SK-N-SH treated with all-trans-retinoic acid at 6 μM for 48 hours (cell line): Measurements from ENCODE around the gene PPP6R1.

Source experiments
- ATAC-seq: fragments of 200-7000 bp; cut with Tn5 transposase; 3 replicates; pipeline ENCODE4 v1.9.1; 2020; ENCODE audit warnings: mild to moderate bottlenecking, moderate library complexity
- CREB5 ChIP-seq: fragments of 250-450 bp; sonication (Bioruptor Pico); IDR thresholded peaks from 2 replicates; pipeline ENCODE4 v1.5.1; 2020; ENCODE audit warnings: low read depth, mild to moderate bottlenecking, moderate library complexity
- CSDC2 ChIP-seq: fragments of 250-450 bp; sonication (Bioruptor Pico); IDR thresholded peaks from 2 replicates; pipeline ENCODE4 v1.5.0; 2020; ENCODE audit warnings: mild to moderate bottlenecking, moderate library complexity
- CSRNP3 ChIP-seq: fragments of 250-450 bp; sonication (Bioruptor Pico); IDR thresholded peaks from 2 replicates; pipeline ENCODE4 v1.5.1; 2021; ENCODE audit warnings: mild to moderate bottlenecking, moderate library complexity
- ESRRG ChIP-seq: fragments of 250-450 bp; sonication (Bioruptor Pico); IDR thresholded peaks from 2 replicates; pipeline ENCODE4 v1.6.1; 2021; ENCODE audit warnings: mild to moderate bottlenecking
- GLIS3 ChIP-seq: fragments of 250-450 bp; sonication (Bioruptor Pico); IDR thresholded peaks from 2 replicates; pipeline ENCODE4 v1.5.0; 2020; ENCODE audit warnings: mild to moderate bottlenecking, moderate library complexity
- ISL1 ChIP-seq: fragments of 250-450 bp; sonication (Bioruptor Pico); IDR thresholded peaks from 2 replicates; pipeline ENCODE4 v2.1.2; 2022; ENCODE audit warnings: mild to moderate bottlenecking, moderate library complexity
- POU6F1 ChIP-seq: fragments of 250-450 bp; sonication (Bioruptor Pico); IDR thresholded peaks from 2 replicates; pipeline ENCODE4 v1.8.0; 2021; ENCODE audit warnings: low read depth, mild to moderate bottlenecking, moderate library complexity, borderline replicate concordance
- PPARA ChIP-seq: fragments of 250-450 bp; sonication (Bioruptor Pico); IDR thresholded peaks from 2 replicates; pipeline ENCODE4 v1.5.0; 2020; ENCODE audit warnings: mild to moderate bottlenecking, borderline replicate concordance
- RARB ChIP-seq: fragments of 250-450 bp; sonication (Bioruptor Pico); IDR thresholded peaks from 2 replicates; pipeline ENCODE4 v1.8.0; 2021; ENCODE audit warnings: mild to moderate bottlenecking, moderate library complexity
- SNAI2 ChIP-seq: fragments of 250-450 bp; sonication (Bioruptor Pico); IDR thresholded peaks from 2 replicates; pipeline ENCODE4 v1.5.0; 2020; ENCODE audit warnings: mild to moderate bottlenecking, moderate library complexity
- TCF4 ChIP-seq: fragments of 250-450 bp; sonication (Bioruptor Pico); IDR thresholded peaks from 2 replicates; pipeline ENCODE4 v1.8.0; 2021; ENCODE audit warnings: mild to moderate bottlenecking, moderate library complexity, borderline replicate concordance
- TOX ChIP-seq: fragments of 250-450 bp; sonication (Bioruptor Pico); IDR thresholded peaks from 2 replicates; pipeline ENCODE4 v1.8.0; 2021; ENCODE audit warnings: mild to moderate bottlenecking, moderate library complexity, borderline replicate concordance
- TSHZ2 ChIP-seq: fragments of 250-450 bp; sonication (Bioruptor Pico); IDR thresholded peaks from 2 replicates; pipeline ENCODE4 v1.5.0; 2020; ENCODE audit warnings: mild to moderate bottlenecking, moderate library complexity
- ZC3H10 ChIP-seq: fragments of 250-450 bp; sonication (Bioruptor Pico); IDR thresholded peaks from 2 replicates; pipeline ENCODE4 v1.5.1; 2021; ENCODE audit warnings: mild to moderate bottlenecking, moderate library complexity
- ZNF70 ChIP-seq: fragments of 450-650 bp; formaldehyde crosslinking; IDR thresholded peaks from 2 replicates; pipeline ENCODE4 v1.5.0; 2020; ENCODE audit warnings: mild to moderate bottlenecking, moderate library complexity
- ZNF8 ChIP-seq: fragments of 450-650 bp; formaldehyde crosslinking; IDR thresholded peaks from 2 replicates; pipeline ENCODE4 v1.5.0; 2020; ENCODE audit warnings: mild to moderate bottlenecking, moderate library complexity

The PPP6R1 gene

GRCh38 chr19:55251341-55252081 lies 7.3 kb downstream of the PPP6R1 start:
- ATAC-seq: peak; percentile 43; the same call in 2 of the 3 replicates
- no peak for TF ChIP-seq CREB5
- TF ChIP-seq ZC3H10: no peak
- TF ChIP-seq TOX (CRISPR knock-in tag): no peak
- TF ChIP-seq CSDC2 (CRISPR knock-in tag): no peak
- TF ChIP-seq PPARA (CRISPR knock-in tag): no peak
- no peak for TF ChIP-seq POU6F1 (CRISPR knock-in tag)
- no peak for TF ChIP-seq TSHZ2 (CRISPR knock-in tag)
- no peak for TF ChIP-seq TCF4 (CRISPR knock-in tag)
- TF ChIP-seq ESRRG (CRISPR knock-in tag): no peak
- no peak for TF ChIP-seq GLIS3 (CRISPR knock-in tag)

- TF ChIP-seq ESRRG (CRISPR knock-in tag) (no peak), POU6F1 (CRISPR knock-in tag) (no peak), CSDC2 (CRISPR knock-in tag) (no peak), ZNF70 (CRISPR knock-in tag) (no peak), RARB (CRISPR knock-in tag) (no peak), SNAI2 (CRISPR knock-in tag) (no peak), ISL1 (no peak), CSRNP3 (no peak), TSHZ2 (CRISPR knock-in tag) (no peak), ZNF8 (CRISPR knock-in tag) (no peak), GLIS3 (CRISPR knock-in tag) (no peak)
- ATAC-seq: no peak
Measured at GRCh38 chr19:55250262-55251036, 8.4 kb downstream of the PPP6R1 start.
